ENCODE data around the gene CEP135.

GRCh38 chr4:55906989-55907388 lies 41.8 kb upstream of the CEP135 start:
- TF ChIP-seq POLR2A (IDR thresholded peaks at IDR 0.05) (no peak), CTCF (IDR thresholded peaks at IDR 0.05) (no peak)
